ENCODE measurements around the gene NDOR1. TPM values are rescaled to one million over a fixed set of nuclear protein-coding genes. Genes with fewer than 3 reads are reported as not detected.

Gene NDOR1
- total and polyA plus RNA-seq, 12 donors, result 4.6 to 10.6 (median 5.6) TPM

DNA sequence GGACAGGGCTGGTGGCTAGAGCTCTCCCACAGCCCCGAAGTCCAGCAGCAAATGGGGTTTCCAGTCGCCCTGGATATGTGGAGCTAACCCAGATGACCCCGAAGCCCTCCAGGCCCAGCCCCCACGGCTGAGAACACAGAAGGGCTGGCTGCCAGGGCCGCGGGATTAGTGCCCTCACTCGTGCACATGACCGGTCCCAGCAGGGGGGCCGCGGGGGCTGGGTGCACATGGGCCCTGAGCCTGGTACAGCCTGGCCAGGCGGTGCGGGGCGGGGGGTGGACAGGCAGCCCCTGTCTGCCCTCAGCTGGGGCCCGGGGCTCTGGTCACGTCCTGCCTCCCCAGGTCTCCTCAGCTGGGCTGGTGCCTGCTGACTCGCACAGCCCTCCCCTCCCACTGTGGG is 11.1 kb upstream of the NDOR1 start:
- H3K4me1 ChIP-seq, result peaks cover 34 to 88% (median 62%) of the 10 kb centered on the region in 9 donors
- intact Hi-C loops (cut with DNase I), result loop anchor here in 1 of 10 donors (5.0 kb wide), 1 partner anchor 33 kb away; the partner anchor contains the start of genes CYSRT1 and RNF224
- ATAC-seq, result peak; percentile 54 to 89 (median 74)
- H3K4me3 ChIP-seq, result peak overlapping the region in 6 of 10 donors; percentile 5 to 30 (median 17)
- DNase-seq, result peak; percentile 77 to 78
- peaks cover 0 to 30% (median 16%) of the 10 kb centered on the region in 9 donors for H3K36me3 ChIP-seq
- H3K27ac ChIP-seq, result peak overlapping the region in 9 of 10 donors; percentile 9 to 83 (median 74)
- no peaks in the 10 kb centered on the region for H3K9me3 ChIP-seq
- TF ChIP-seq, protein P1, sequence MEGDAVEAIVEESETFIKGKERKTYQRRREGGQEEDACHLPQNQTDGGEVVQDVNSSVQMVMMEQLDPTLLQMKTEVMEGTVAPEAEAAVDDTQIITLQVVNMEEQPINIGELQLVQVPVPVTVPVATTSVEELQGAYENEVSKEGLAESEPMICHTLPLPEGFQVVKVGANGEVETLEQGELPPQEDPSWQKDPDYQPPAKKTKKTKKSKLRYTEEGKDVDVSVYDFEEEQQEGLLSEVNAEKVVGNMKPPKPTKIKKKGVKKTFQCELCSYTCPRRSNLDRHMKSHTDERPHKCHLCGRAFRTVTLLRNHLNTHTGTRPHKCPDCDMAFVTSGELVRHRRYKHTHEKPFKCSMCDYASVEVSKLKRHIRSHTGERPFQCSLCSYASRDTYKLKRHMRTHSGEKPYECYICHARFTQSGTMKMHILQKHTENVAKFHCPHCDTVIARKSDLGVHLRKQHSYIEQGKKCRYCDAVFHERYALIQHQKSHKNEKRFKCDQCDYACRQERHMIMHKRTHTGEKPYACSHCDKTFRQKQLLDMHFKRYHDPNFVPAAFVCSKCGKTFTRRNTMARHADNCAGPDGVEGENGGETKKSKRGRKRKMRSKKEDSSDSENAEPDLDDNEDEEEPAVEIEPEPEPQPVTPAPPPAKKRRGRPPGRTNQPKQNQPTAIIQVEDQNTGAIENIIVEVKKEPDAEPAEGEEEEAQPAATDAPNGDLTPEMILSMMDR (IDR thresholded peaks at IDR 0.05), result no peak
- 43 to 56% methylated on average over 15 to 16 of the region's 16 CpGs for WGBS, 2 donors
- H3K27me3 ChIP-seq, result no peaks in the 10 kb centered on the region

- no peak for ATAC-seq
- intact Hi-C loops (cut with DNase I), result loop anchor here in 2 of 10 donors (5.0 kb wide), 2 partner anchors 32 to 537 kb away; partner anchors contain the start of genes CYSRT1 (in 1 of the 2) and RNF224 (in 1 of the 2)
- peak overlapping the region in 5 of 10 donors; percentile 5 to 30 (median 18) for H3K4me3 ChIP-seq
Observed at GRCh38 chr9:137194909-137195308, 10.6 kb upstream of the NDOR1 start.

GRCh38 chr9:137195525-137196220 is 9.8 kb upstream of the NDOR1 start:
- TF ChIP-seq, protein P1 (IDR thresholded peaks at IDR 0.05), result no peak
- ATAC-seq (no peak), DNase-seq (no peak)
- H3K4me1 ChIP-seq, result peaks cover 27 to 81% (median 53%) of the 10 kb centered on the region in 9 donors
- intact Hi-C loops (cut with DNase I), result loop anchor here in 1 of 10 donors (5.0 kb wide), 1 partner anchor 537 kb away; no protein-coding TSS in a partner anchor
- H3K27ac ChIP-seq, result peak overlapping the region in 3 of 10 donors; percentile 3 to 69 (median 51)
- H3K4me3 ChIP-seq, result no peak overlapping the region
- no peaks in the 10 kb centered on the region for H3K9me3 ChIP-seq
- WGBS, 2 donors, result 68% methylated on average over 19 to 21 of the region's 21 CpGs
- H3K36me3 ChIP-seq, result peaks cover 0 to 20% (median 10%) of the 10 kb centered on the region in 9 donors
- no peaks in the 10 kb centered on the region for H3K27me3 ChIP-seq

More at GRCh38 chr9:137194909-137195308, 10.6 kb upstream of the NDOR1 start:
- peaks cover 34 to 88% (median 61%) of the 10 kb centered on the region in 9 donors for H3K4me1 ChIP-seq
- no peaks in the 10 kb centered on the region for H3K9me3 ChIP-seq
- peak overlapping the region in 8 of 10 donors; percentile 51 to 83 (median 74) for H3K27ac ChIP-seq
- H3K27me3 ChIP-seq, result no peaks in the 10 kb centered on the region
- TF ChIP-seq, protein P1 (IDR thresholded peaks at IDR 0.05), result no peak
- 75 to 77% methylated on average over 10 of the region's 10 CpGs for WGBS, 2 donors
- no peak for DNase-seq
- peaks cover 0 to 27% (median 13%) of the 10 kb centered on the region in 9 donors for H3K36me3 ChIP-seq

DNA sequence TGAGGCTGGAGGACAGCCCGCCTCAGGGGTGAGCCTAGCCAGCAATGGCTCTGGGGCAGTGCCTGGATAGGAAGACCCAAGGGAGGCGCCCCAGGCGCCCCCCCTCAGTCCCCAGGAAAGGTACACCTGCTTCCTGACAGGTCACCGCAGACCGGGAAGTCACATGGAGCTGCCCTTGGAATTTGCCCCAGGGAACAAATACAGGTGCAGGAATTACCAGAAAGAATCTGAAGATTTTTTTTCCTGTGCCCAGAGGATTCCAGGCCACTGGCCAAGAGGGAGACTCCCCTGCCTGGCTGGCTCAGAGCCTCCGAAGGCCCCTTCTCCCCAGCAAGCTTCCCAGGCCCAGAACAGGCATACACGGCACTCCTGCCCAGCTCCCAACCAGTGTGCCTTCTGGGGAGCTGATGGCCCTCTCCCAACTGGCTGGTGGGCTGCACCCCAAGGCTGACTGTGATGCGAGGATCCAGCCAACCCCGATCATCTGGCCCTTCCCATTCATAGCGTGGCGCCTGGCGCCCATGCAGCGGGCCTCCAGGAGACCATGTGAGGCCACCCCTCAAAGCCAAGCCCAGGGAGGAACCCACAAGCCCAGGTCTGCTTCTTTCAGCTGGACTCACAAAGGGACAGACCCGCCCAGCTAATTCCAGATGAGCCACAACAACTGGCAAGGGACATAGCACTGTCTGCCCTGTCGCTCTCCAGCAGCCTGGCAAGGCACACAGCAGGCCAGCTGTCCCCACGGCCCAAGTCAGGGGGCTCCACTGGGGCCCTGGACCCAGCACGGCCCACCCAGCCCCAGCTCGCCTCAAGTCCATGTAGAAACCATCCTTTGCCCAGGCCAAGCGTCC is 7.2 kb upstream of the NDOR1 start:
- TF ChIP-seq, protein P1 (IDR thresholded peaks at IDR 0.05), result no peak
- no peak for ATAC-seq
- Histone ChIP-seq H3K36me3 (no peaks in the 10 kb centered on the region), H3K9me3 (no peaks in the 10 kb centered on the region), H3K4me1 (peaks cover 42 to 90% (median 66%) of the 10 kb centered on the region in 9 donors), H3K27me3 (no peaks in the 10 kb centered on the region), H3K27ac (peak overlapping the region in 4 of 10 donors; percentile 1 to 69 (median 23)), H3K4me3 (peak overlapping the region in 7 of 10 donors; percentile 44 to 84 (median 71))
- WGBS, 2 donors, result 71 to 75% methylated on average over 19 of the region's 19 CpGs
- no peak for DNase-seq
- intact Hi-C loops (cut with DNase I), result loop anchor here in 1 of 10 donors (5.0 kb wide), 1 partner anchor 534 kb away; no protein-coding TSS in a partner anchor
